Measurements from ENCODE around the gene GPANK1.

GRCh38 chr6:31633447-31633846, 31.4 kb downstream of the GPANK1 start:
- TF ChIP-seq CTCF (IDR thresholded peaks at IDR 0.05), result no peak
- TF ChIP-seq POLR2A (IDR thresholded peaks at IDR 0.05), result no peak

All from ovary (tissue), 3 donors.